GM18498 (cell line): ENCODE measurements around the gene RCAN2.

Experiments
- ATAC-seq: cut with Tn5 transposase; IDR thresholded peaks from one replicate; pipeline ENCODE4 v1.9.1; 2021; ENCODE audit warnings: mild to moderate bottlenecking, moderate library complexity; ENCODE audit not compliant: unreplicated experiment

RCAN2 gene

DNA sequence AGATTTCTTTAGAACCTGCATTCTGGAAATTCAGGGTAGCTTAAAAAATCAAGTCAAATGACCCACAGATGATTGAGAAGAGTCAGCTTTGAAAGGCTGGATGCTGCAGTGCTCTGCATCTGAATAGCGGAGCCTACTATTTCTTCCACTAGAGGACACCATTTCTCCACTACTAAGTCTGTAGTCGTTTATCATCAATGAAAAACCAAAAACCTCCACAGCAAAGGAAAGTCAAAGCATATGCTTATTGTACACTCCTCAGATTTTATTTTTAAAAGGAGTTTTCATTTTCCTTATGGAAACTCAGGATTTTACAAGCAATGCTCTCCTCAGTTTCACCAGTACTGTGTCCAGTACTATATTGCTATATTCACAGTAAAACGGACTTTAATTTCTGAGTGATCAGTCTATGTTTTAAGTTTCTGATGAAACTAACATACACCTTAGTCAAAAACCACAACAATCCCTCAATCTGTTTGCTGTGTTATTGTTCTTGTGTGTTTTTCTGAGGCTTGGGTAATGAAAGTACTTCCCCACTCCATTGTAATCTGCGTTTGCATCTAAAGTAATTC is 269.9 kb downstream of the RCAN2 start:
- peak; percentile 64 for ATAC-seq

DNA sequence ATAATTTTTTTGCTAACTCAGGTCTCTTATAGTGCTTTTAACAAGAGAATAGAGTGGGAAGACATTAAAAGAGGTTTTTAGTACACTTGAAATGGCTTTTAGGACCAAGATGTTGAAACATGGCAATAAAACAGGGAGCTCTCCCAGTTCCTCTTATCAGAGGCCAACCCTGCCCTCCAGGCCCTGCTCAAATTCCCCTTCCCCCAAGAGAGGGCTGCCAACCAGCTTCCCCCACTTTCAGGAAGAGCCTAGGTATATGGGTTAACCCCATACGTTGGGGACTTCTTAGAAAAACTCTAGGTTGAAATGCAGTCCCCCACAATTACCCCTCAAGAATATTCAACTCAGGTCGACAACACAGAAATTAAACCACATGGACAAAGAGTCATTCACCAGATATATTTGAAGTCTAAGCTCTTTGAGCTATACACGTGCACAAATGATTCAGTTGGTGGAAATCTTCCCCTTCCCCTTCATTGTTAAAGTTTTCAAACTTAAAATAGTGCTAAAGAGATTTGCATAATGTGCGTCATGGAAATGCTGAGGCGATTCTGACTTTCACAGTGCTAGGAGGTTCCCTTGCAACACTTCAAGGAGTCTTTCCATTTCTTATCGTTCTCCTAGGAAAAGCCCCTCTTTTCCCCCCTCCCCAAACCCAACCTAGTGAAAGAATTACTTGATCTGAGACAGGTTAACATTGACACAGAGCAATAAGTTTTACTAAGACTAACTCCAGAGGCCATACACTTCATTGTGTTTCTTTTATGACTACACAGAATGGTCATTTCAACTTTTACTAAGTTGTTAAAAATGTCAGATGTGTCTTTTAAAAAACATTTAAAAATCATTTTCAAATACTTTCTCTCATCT is 270.7 kb downstream of the RCAN2 start:
- ATAC-seq: peak; percentile 72

DNA sequence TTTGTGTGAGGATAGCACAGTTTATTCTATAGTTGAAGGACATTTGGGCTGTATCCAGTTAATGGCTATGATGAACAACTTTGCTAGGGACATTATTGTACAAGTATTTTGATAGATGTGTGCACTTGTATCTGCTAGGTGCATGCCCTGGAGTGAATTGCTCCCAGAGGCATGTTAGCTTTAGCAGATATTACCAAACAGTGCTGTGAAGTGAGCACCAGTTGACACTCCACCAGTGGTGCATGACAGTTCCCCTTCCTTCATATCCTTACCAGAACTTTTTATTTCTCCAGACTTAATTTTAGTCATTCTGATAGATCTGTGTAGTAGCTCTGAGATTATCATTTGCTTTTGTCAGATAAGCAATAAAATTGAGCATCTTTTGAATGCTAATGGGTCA is 271.6 kb downstream of the RCAN2 start:
- ATAC-seq: no peak

DNA sequence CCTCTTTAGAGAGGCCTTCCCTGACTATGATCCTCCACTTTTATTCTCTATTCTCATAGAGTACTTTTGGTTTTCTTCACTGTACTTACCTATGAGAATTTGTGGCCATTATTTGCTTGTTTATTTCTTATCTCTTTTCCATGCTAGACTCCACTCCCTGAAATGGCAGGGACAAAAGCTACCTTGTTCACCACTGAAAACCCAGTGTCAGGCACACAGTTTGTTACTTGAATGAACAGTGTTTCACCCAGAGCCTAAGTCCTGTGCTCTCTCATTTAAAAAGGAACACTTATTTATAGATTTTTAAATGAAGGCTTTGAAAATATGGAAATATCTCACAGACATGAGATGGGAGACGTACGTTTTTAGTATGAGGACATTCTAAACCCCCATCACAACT is 272.8 kb downstream of the RCAN2 start:
- no peak for ATAC-seq

DNA sequence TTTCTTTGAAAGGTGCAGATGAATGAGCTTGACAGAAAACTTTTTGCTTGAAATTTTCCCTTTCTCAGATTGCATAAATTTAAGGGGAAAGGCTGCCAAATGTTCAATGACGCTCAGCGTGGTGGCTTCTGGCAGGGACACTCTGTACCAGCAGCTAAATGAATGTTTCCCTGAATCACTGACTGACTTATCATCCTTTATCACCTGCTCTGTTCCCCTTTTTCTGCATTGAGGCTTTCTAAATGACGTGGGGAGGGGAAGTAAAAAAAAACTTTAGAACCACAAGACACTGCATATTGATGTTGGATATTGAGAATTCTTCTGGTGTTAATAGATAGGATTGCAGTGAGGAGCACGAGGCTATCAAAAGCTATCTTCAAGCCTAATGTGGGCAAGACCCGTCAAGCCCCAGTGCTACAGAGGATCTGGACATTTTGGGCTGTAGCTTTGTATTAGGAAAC is 273.5 kb downstream of the RCAN2 start:
- peak; percentile 55 for ATAC-seq

DNA sequence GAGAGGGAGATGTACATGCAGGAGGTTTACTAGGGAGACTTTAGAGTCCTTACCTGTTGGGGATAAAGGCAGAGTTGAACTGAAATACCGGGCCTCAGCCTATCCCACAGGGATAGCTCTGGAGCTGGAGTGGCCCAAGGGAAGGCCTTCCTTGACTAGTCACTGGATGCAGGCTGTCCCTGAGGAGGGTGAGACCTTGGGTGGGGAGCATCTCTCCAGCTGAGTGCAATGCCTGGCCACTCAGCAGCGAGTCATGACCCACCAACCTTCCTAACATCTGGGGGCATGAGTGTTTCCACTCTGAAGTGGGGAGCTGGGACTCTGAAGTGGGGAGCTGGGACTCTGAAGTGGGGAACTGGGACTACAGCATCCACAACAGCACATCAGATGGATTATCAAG is 274.4 kb downstream of the RCAN2 start:
- no peak for ATAC-seq

DNA sequence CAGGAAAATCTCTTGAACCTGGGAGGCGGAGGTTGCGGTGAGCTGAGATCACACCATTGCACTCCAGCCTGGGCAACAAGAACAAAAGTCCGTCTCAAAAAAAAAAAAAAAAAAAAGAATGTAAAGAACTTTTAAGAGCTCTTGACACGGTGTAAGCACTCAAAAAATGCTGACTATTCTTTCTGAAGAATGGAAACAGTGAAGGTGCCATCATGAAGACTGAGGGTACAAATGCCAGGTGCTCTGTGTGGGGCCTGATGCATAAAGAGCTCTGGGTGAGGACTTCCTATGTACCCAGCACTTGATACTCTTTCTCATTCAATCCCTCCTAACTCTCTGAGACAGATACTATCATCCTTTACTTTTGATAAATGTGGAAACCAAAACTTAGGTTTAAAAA is 275.5 kb downstream of the RCAN2 start:
- no peak for ATAC-seq

DNA sequence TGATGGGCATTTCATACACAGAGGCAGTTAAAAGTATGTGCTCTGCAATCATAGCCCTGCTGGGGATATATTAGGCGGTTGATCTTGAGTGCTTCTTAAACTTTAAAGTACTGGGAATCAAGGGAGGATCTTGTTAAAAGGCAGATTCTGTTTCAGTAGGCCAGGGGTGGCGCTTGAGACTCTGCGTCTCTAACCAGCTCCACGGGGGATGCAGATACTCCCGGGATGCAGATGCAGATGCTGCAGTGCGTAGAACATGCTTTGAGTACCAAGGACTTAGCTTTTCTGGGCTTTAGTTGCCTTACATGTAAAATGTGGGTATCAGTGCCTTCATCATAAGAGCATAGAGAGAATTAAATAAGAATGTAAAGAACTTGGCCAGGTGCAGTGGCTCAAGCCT is 276.0 kb downstream of the RCAN2 start:
- no peak for ATAC-seq

DNA sequence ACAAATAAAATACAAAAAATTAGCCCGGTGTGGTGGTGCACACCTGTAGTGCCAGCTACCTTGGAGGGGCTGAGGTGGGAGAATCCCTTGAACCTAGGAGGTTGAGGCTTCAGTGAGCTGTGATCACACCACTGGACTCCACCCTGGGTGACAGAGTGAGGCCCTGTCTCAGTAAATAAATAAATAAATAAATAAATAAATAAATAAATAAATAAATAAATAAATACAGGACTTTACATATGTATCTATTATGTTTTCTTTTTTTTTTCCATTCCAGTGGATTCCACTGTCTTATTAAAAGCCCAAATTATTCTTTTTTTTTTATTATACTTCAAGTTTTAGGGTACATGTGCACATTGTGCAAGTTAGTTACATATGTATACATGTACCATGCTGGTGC is 279.3 kb downstream of the RCAN2 start:
- ATAC-seq: no peak

DNA sequence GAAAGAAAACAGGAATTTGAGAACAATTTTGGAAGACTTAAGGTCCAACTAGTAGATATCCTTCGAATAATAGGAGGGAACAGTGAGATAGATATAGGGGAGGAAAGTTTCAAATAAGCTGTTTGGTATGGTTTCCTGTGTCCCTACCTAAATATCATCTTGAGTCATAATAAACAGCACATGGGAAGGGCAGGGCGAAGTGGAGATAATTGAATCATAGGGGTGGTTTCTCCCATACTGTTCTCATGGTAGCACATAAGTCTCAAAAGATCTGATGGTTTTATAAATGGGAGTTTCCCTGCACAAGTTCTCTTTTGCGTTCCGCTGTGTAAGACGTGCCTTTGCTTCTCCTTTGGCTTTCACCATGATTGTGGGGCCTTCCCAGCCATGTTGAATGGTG is 281.0 kb downstream of the RCAN2 start:
- ATAC-seq: no peak

DNA sequence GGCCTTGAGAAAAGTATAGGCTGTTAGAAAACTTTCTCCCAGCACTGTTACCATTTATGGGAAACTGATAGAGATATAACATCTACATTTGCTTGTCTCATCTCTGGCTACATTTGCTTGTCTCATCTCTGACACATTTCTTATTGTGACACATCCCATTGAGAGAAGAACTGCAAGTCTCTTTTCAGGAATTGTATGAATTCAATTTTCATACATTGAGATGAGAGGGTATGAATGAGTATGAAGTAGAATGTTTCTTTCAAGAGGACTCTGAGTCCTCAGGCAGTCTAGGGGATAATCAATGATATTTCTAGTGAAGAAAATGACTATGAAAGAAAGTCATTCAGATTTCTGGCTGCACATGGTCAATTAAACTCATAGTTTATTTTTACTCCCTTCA is 282.9 kb downstream of the RCAN2 start:
- no peak for ATAC-seq

DNA sequence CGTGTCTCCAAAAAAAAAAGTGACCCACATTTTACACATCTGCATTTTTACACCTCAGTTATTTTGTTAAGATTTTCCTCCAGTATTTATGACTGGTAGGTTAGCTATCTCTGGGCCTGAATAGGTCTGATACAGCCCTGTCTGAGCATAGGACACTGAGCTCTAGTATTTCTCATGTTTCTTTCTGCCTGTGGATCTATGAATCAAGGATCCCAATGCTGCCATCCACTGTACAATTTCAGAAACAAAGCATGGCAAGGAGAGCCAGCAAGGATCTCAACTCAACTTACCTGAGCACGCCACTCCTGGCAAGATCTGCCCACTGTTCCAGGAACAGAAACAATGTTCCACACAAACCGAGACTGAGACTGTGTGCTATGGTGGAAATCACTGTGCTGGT is 284.1 kb downstream of the RCAN2 start:
- ATAC-seq: no peak

DNA sequence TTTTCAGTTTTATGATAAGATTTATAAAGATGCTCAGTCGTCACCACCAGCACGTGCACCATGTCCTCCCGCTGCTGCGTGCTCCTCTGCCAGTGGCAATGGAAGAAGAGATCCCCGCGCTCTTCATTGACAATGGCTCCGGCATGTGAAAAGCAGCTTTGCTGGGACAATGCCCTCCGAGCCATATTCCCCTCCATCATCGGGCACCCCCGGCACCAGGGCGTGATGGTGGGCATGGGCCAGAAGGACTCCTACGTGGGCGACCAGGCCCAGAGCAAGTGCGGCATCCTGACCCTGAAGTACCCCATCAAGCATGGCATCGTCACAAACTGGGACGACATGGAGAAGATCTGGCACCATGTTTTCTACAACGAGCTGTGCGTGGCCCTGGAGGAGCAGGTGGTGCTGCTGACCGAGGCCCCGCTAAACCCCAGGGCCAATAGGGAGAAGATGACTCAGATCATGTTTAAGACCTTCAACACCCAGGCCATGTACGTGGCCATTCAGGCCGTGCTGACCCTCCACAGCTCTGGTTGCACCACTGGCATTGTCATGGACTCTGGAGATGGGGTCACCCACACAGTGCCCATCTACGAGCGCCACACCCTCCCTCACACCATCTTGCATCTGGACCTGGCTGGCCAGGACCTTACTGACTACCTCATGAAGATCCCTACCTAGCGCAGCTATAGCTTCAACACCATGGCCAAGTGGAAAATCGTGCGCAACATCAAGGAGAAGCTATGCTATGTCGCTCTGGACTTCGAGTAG is 286.2 kb downstream of the RCAN2 start:
- ATAC-seq: no peak

DNA sequence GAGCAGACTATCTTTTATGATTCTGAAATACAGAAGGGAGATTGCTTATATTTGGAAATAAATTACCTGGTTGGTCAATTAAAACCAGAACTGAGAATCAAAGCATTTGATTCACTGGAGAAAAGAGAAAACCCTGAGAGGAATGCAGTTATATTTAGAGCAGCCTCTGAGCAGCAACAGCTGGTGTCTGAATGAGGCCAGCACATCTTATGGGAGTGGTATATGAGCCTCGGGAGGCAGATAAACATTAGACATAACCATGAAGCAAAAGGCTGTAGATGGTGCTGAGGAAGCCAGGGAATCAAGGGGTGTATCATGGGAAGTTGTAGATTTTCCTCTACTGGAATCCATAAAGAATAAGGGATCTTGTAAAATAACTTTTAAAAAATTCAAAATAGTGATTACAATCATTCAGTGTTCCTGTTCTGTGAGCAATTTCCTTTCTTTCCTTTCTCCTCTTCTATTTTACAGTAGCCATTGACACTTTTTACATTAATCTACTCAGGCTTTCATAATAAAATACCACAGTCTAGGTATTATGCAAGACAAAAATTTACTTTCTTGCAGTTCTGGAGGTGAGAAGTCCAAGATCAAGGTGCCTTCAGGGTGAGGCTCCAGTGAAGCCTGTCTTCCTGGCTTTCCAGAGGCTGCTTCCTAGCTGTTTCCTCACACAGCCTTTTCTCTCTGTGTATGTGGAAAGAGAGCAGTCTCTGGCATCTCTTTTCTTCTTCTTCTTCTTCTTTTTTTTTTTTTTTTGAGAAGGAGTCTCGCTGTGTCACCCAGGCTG is 287.7 kb downstream of the RCAN2 start:
- no peak for ATAC-seq

DNA sequence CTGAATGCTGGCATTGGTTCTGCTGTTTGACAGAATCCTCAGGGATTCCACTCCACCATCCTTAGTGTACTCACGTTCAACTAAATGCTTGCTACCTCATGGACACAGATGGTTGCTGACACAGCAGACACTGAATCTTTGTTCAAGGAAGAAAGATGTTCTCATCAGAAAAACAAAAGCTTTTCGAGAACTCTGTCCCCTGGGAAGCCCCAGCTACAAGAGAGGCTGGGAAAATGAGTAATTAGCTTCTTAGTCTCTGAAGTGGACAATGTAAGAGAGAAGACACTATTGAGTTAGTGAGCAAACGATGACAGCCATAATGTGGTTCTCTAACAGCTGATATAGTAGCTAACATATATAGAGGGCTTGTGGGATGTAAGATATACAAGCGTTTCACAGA is 289.5 kb downstream of the RCAN2 start:
- no peak for ATAC-seq

DNA sequence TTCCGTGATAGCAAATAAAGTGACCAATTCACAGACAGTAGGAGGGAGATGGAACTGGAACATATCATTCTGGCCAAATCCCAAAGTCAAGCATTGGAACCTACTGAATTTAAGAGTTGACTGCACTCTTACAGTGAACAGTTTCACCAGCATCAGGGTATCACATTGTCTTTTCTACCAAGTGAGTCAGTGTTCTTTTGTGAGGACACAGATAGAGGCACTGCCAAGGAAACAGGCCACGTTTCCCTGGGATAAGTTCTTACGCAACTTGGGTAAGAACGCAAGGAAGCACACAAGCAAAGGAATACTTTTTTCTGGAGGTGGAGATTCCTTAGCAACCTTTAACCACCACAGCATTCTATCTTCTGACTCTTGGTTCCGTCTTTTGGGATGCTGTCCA is 291.9 kb downstream of the RCAN2 start:
- no peak for ATAC-seq

DNA sequence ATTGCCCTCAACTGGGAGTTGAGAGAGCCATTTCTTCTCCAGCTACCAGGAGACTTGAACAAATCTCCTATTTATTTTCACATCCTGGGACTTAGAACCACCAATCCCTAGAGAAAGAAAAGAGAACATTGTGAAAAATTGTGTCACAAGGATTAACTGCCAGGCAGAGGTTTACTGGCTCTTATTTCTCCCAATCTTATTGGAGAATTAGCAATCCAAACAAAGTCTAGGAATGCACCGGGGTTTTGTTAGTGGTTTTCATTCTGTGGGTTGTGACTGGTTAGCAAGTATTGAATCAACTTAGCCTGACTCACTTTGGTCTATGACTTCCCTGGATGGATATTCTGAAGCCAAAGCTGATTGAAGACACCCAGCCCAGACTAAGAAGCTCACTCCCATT is 299.3 kb downstream of the RCAN2 start:
- no peak for ATAC-seq

DNA sequence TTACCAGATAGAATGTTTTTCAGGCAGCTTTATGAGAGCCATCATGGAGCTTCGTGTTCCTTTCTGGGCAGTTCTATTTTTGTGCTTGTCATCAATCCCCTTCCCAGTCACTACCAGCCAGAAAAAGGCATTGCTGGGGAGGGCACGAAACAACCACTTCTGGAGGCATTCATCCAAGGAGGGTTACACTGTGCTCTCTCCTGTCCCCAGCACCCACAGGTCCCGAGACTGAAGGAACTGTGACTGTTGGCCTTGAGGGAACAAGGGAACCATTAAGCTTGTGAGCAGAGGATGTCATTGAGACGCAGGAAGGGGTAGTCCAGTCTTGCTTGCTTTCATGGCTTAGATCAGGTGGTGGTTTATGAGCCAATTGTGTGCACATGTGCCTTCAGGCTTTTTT is 300.4 kb downstream of the RCAN2 start:
- no peak for ATAC-seq

DNA sequence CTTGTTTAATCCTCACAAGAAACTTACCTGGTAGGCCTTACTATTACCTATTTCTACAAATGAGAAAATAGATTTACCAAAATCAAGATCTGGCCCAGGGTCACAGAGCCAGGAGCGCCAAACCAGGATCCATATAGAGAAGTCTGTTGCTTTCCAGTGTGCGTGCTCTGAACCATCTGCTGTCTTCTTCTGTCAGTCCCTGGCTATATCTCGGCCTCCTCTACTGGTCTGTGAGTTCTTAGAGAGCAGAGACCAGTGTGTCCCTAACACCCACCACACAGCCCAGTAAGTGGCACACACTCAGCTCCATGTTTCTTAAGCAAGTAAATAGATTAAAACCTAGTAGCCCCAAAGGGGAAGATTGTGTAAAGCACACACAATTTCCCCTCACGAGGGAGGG is 301.5 kb downstream of the RCAN2 start:
- no peak for ATAC-seq

DNA sequence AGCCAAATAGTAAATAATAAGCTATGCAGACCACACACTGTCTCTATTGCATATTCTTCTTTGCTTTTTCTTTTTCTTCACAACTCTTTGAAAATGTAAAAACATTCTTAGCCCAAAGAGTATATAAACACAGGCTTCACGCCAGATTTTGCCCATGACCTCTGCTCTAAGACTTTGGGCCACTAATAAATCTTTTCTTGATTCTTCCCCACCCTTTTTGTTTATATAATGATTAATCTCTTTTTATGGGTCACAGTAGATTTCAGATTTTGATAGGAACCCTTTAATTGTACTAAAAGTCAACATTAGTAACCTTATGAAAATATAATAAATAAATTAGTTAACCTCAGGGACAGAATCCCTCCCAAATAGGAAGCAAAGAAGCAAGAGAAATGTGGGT is 304.7 kb downstream of the RCAN2 start:
- ATAC-seq: no peak

DNA sequence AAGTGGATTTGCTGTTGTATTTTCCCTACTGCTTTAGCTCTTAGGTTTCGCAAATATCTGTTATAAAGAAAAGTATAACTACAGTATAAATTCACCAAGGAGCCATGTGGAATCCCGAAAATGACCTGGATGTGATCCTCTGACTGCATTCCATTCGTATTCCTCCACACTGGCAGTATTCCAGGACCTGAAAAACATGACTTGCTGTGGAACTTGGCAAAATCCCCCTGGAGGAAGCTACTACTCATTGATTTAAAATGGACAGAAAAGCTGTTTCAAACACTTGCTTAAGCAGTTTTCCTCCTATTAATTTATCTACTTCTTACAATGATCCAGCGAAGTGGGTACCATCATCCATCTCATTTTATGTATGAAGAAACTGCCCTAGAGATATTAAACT is 307.1 kb downstream of the RCAN2 start:
- no peak for ATAC-seq
